ENCODE data around the gene ADAMTS2. TPM values are rescaled to one million over a fixed set of nuclear protein-coding genes. Genes with fewer than 3 reads are reported as not detected.

Gene ADAMTS2
- total and polyA plus RNA-seq, 2 experiments from 2014 or later, result 1.6 to 8.1 TPM

GRCh38 chr5:179275941-179276837 is 69.1 kb downstream of the ADAMTS2 start:
- ATAC-seq (no peak), DNase-seq (ENCODE audit: low spot score) (no peak)
- Mint-ChIP-seq H3K27me3 (ENCODE audit: insufficient read depth, low read depth, poor library complexity) (peaks cover 7% of the 10 kb centered on the region), H3K9me3 (no peaks in the 10 kb centered on the region), H3K4me1 (peaks cover 6% of the 10 kb centered on the region; the same call in 1 of the 3 replicates), H3K27ac (no peak overlapping the region), H3K36me3 (ENCODE audit: low read depth) (no peaks in the 10 kb centered on the region), H3K4me3 (no peak overlapping the region)
- H4K20me1 ChIP-seq (replicated peaks; ENCODE audit: insufficient read depth), result no peaks in the 10 kb centered on the region
- H3F3A ChIP-seq (replicated peaks; ENCODE audit: low read depth), result 0 out of 2 replicates have a peak, but pooled peaks cover 6% of the 10 kb centered on the region
- no peaks in the 10 kb centered on the region for H3K79me2 ChIP-seq (replicated peaks; ENCODE audit: insufficient read depth)
- TF ChIP-seq REST (IDR thresholded peaks at IDR 0.05; ENCODE audit: unreplicated experiment) (no peak), EZH2 (IDR thresholded peaks at IDR 0.05; ENCODE audit: low read depth, unreplicated experiment) (no peak), ETS1 (IDR thresholded peaks at IDR 0.05) (no peak), NANOG (IDR thresholded peaks at IDR 0.05; ENCODE audit: borderline replicate concordance) (no peak), ZNF331 (CRISPR knock-in tag; IDR thresholded peaks at IDR 0.05; ENCODE audit: low read depth) (no peak), JUNB (IDR thresholded peaks at IDR 0.05; ENCODE audit: unreplicated experiment) (no peak), CTCF (conservative IDR thresholded peaks at IDR 0.05; ENCODE audit: low read depth in 2 of 2) (no peak), EZH2phosphoT487 (IDR thresholded peaks at IDR 0.05; ENCODE audit: unreplicated experiment) (no peak), ZNF114 (CRISPR knock-in tag; IDR thresholded peaks at IDR 0.05) (no peak), CREB1 (CRISPR knock-in tag; IDR thresholded peaks at IDR 0.05; ENCODE audit: low read depth) (no peak), POLR2AphosphoS5 (IDR thresholded peaks at IDR 0.05; ENCODE audit: low read depth) (no peak), ZNF462 (CRISPR knock-in tag; IDR thresholded peaks at IDR 0.05) (no peak), STAT1 (IDR thresholded peaks at IDR 0.05; ENCODE audit: unreplicated experiment) (no peak)
- H3K27me3 ChIP-seq (ENCODE audit: insufficient read depth), result no peaks in the 10 kb centered on the region
- no peaks in the 10 kb centered on the region for H3K36me3 ChIP-seq (ENCODE audit: insufficient read depth)
- no peak overlapping the region for H3K4me3 ChIP-seq
- no peaks in the 10 kb centered on the region for H3K9me2 ChIP-seq (ENCODE audit: insufficient read depth)
- H3K4me2 ChIP-seq, result no peak overlapping the region
- H3K4me1 ChIP-seq (ENCODE audit: insufficient read depth), result no peaks in the 10 kb centered on the region
- no peak overlapping the region for H2AFZ ChIP-seq
- H3K27ac ChIP-seq (ENCODE audit: low read depth), result no peak overlapping the region

Measured in GM23338 (cell line).